Kidney (tissue), 14 donors: ENCODE results near the gene PGAP2. TPM values are rescaled to one million over a fixed set of nuclear protein-coding genes. Genes with fewer than 3 reads are reported as not detected.

ENCODE experiments used
- DNase-seq, 5 donors: peaks; one replicate each; pipeline ENCODE4 v3.0.0-alpha.2; 2013 to 2020
- FAIRE-seq: peaks from 2 replicates; lab custom pipeline; 2012; peaks lifted over from hg19 to GRCh38; lab: Jason Lieb, UNC
- H3K27ac ChIP-seq, 2 donors: one replicate each; pipeline ENCODE4 v1.7.0; 2013; ENCODE audit warnings: low read depth in 2 of 2, low read length in 2 of 2, inconsistent platforms in 1 of 2
- H3K27me3 ChIP-seq: one replicate; pipeline ENCODE4 v1.7.1; 2013; ENCODE audit warnings: low read length, inconsistent platforms; ENCODE audit not compliant: control insufficient read depth, insufficient read depth
- H3K36me3 ChIP-seq, 3 donors: one replicate each; pipeline versions ENCODE4 v1.7.0 to v1.7.1; 2013; ENCODE audit warnings: low read length in 3 of 3, control low read depth in 1 of 3, inconsistent platforms in 1 of 3; ENCODE audit not compliant: insufficient read depth in 3 of 3, control insufficient read depth in 2 of 3
- H3K4me1 ChIP-seq, 3 donors: one replicate each; pipeline versions ENCODE4 v1.7.0 to v1.7.1; 2013; ENCODE audit warnings: low read length in 3 of 3, inconsistent platforms in 1 of 3, low read depth in 1 of 3; ENCODE audit not compliant: control insufficient read depth in 2 of 3, insufficient read depth in 2 of 3
- H3K4me3 ChIP-seq, 3 donors: one replicate each; pipeline versions ENCODE4 v1.7.0 to v1.8.1; 2013; ENCODE audit warnings: low read length in 3 of 3, control low read depth in 1 of 3, inconsistent platforms in 1 of 3
- H3K9ac ChIP-seq, 3 donors: one replicate each; pipeline versions ENCODE4 v1.7.0 to v1.7.1; 2013; ENCODE audit warnings: low read length in 3 of 3, control low read depth in 1 of 3, inconsistent platforms in 1 of 3
- H3K9me3 ChIP-seq, 3 donors: one replicate each; pipeline versions ENCODE4 v1.7.0 to v1.7.1; 2013; ENCODE audit warnings: low read length in 3 of 3, control low read depth in 1 of 3, inconsistent platforms in 1 of 3; ENCODE audit not compliant: control insufficient read depth in 2 of 3, insufficient read depth in 1 of 3
- CTCF ChIP-seq: IDR thresholded peaks from 3 replicates; pipeline ENCODE4 v1.5.1; 2012; ENCODE audit warnings: mild to moderate bottlenecking, moderate library complexity, borderline replicate concordance; ENCODE audit not compliant: insufficient read depth; ENCODE audit errors: extremely low read depth
- intact Hi-C: fragments of 100-400 bp; cut with DNase I; formaldehyde crosslinking; loops from one replicate; pipeline ENCODE4 v1.11.1; 2022
- polyA plus RNA-seq: library from polyadenylated mRNA; stranded (reverse); fragments of 350-450 nt; fragmentation: Illumina TruSeq; extraction: RNeasy Lipid Tissue Mini Kit (QIAGEN cat#74804); gene quantifications from one replicate; pipeline ENCODE4 v1.2.3, GENCODE V29; 2014; ENCODE audit warnings: low read depth, low replicate concordance; ENCODE audit not compliant: insufficient read depth
- total RNA-seq: library from RNA; stranded (reverse); fragmentation: NEBNext Ultra II Directional; extraction: Animal tissue kit (Norgen Biotek cat#: 25700); gene quantifications from one replicate; pipeline ENCODE4 v1.2.1, GENCODE V29; 2021
- donor health status: control.
- donor health status: control.
- donor health status: control.
- donor health status: control.
- donor health status: control.
- donor health status: DM: yes; HTN: yes; CAD: no.
- donor health status: Normal renal cell carcinoma (clear cell type).

Gene PGAP2
- total and polyA plus RNA-seq, 2 donors from 2014 or later, result 17.5 to 19.5 TPM

GRCh38 chr11:3830088-3830487 is 21.7 kb downstream of the PGAP2 start:
- no peaks in the 10 kb centered on the region for H3K27me3 ChIP-seq
- peaks cover 0 to 6% (median 5%) of the 10 kb centered on the region in 3 donors for H3K36me3 ChIP-seq
- H3K9me3 ChIP-seq, result no peaks in the 10 kb centered on the region
- no peak overlapping the region for H3K27ac ChIP-seq
- peaks cover 0 to 9% (median 0%) of the 10 kb centered on the region in 3 donors for H3K4me1 ChIP-seq
- no peak overlapping the region for H3K4me3 ChIP-seq
- FAIRE-seq, result no peak
- no peak overlapping the region for H3K9ac ChIP-seq
- intact Hi-C loops, result no loop called here
- TF ChIP-seq CTCF, result no peak
- no peak for DNase-seq

GRCh38 chr11:3830730-3831129 is 22.4 kb downstream of the PGAP2 start:
- Histone ChIP-seq H3K27ac (no peak overlapping the region), H3K9me3 (no peaks in the 10 kb centered on the region), H3K4me3 (no peak overlapping the region), H3K9ac (no peak overlapping the region), H3K27me3 (no peaks in the 10 kb centered on the region), H3K36me3 (peaks cover 0 to 6% (median 5%) of the 10 kb centered on the region in 3 donors), H3K4me1 (peaks cover 0 to 15% (median 4%) of the 10 kb centered on the region in 3 donors)
- FAIRE-seq (no peak), DNase-seq (no peak)
- intact Hi-C loops, result no loop called here
- TF ChIP-seq CTCF, result no peak

DNA sequence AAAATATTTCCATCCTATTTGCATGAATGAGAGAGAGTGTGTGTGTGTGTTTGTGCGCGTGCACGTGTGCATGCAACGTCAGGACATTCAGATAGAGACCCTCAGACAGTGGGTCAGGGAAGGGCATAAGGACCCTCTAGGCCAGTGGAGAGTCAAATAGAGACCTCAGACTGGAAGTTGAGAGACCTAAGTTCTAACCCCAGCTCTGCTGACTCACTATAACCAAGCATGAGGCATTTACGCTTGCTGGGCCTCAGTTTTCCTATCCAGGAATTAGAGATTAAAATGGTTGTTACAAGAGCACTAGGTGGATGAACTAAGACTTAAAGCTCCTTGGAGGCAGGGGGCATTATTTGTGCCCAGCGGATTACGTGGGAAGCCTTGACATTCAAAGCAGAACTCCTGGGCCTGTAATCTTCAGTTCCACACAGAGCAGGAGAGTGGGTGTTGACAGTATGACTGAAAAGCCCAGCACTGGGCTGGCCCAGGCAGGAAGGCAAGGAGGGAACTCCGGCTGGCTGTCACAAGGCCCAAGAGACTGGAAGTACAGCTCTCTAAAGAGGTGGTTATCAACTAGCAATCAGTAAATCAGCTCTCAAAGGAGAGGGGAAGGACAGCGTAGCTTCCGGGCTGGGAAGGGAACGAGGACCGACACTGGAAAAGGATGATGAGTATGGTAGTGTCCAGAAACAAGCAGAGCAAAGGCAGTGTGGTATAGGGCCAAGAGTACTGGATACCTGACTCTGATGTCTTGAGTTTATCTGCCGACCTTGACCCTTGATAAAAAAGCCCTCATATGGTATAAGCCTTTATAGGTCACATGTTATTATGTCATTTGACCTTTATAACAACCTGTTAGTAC is 23.2 kb downstream of the PGAP2 start:
- no peaks in the 10 kb centered on the region for H3K27me3 ChIP-seq
- intact Hi-C loops, result no loop called here
- TF ChIP-seq CTCF, result no peak
- DNase-seq (no peak), FAIRE-seq (no peak)
- peaks cover 0 to 6% (median 5%) of the 10 kb centered on the region in 3 donors for H3K36me3 ChIP-seq
- no peak overlapping the region for H3K27ac ChIP-seq
- H3K4me3 ChIP-seq, result no peak overlapping the region
- no peaks in the 10 kb centered on the region for H3K9me3 ChIP-seq
- H3K9ac ChIP-seq, result no peak overlapping the region
- peaks cover 0 to 16% (median 5%) of the 10 kb centered on the region in 3 donors for H3K4me1 ChIP-seq
